ENCODE results near the gene EDC4. TPM values are rescaled to one million over a fixed set of nuclear protein-coding genes. Genes with fewer than 3 reads are reported as not detected.

Gene EDC4
- total and polyA plus RNA-seq, 2 of the 8 experiments (the other 6 are each of a cell fraction or from before 2014, with no cell fraction given): 58.5 to 72.7 TPM

DNA sequence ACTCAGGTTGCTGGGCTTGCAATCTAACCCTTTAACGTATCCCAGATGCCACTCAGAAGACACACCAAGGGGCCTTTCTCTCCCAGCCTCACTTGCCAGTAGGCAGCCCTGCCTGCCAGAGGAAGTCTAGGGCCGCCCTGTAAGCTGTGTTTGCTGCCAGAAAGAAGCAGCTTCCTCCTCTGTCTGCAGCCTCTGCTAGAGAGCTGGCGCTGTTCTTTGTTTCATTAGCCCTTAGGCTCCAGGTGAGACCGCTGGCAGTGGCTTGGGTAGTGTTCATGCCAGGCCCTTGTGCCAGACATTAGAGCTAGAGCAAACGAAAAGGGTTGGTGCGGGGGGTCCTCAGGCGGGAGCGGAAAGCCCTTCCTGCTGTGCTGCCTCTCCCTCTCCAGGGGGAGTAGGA is 49.9 kb downstream of the EDC4 start:
- 86% methylated on average over 8 of the region's 8 CpGs; no CpG with 5 or more reads in 1 of the 2 experiments for WGBS, 2 experiments (ENCODE audit: extremely low coverage in 1 of 2, insufficient coverage in 1 of 2, insufficient read length in 1 of 2, insufficient replicate concordance in 2 of 2, low coverage in 1 of 2, low lambda C conversion rate in 2 of 2, missing lambda C conversion rate in 1 of 2)
- no peak overlapping the region for H3K9ac ChIP-seq (replicated peaks in 1 of 4; ENCODE audit: extremely low read depth in 1 of 4, low read depth in 3 of 4, low read length in 3 of 4)
- H3K36me3 ChIP-seq (ENCODE audit: control insufficient read depth in 2 of 4, insufficient read depth in 4 of 4, low read length in 3 of 4): no peaks in the 10 kb centered on the region; a peak in 1 of 8 replicates
- H3K9me3 ChIP-seq (ENCODE audit: insufficient read depth in 2 of 2, low read depth in 1 of 2, low read length in 1 of 2): no peaks in the 10 kb centered on the region
- H3K4me2 ChIP-seq (ENCODE audit: insufficient read depth in 1 of 2, low read depth in 2 of 2, low read length in 2 of 2): no peak overlapping the region
- no peak for DNase-seq (ENCODE audit: low read depth in 1 of 2, low spot score in 2 of 2)
- no peak overlapping the region for H3K4ac ChIP-seq (replicated peaks; ENCODE audit: insufficient read length, low read depth, low read length)
- no peak overlapping the region for H2BK15ac ChIP-seq (ENCODE audit: low read length)
- no peak overlapping the region for H3K18ac ChIP-seq (ENCODE audit: extremely low read depth, low read length)
- H2AFZ ChIP-seq (ENCODE audit: low read length): no peak overlapping the region
- H3K27me3 ChIP-seq (replicated peaks in 1 of 4; ENCODE audit: control insufficient read depth in 3 of 4, extremely low read depth in 1 of 4, insufficient read depth in 3 of 4, low read length in 3 of 4): no peaks in the 10 kb centered on the region
- no peak overlapping the region for H4K5ac ChIP-seq (ENCODE audit: insufficient read length, low read depth, low read length)
- no peak overlapping the region for H2BK12ac ChIP-seq (ENCODE audit: low read depth, low read length)
- H3K23me2 ChIP-seq (ENCODE audit: low read depth, low read length): no peaks in the 10 kb centered on the region
- H3K27ac ChIP-seq (ENCODE audit: low read depth, low read length): no peak overlapping the region
- H2BK5ac ChIP-seq (ENCODE audit: low read depth, low read length): no peak overlapping the region
- no peaks in the 10 kb centered on the region; a peak in 1 of 4 replicates for H3K79me2 ChIP-seq (ENCODE audit: control insufficient read depth in 1 of 2, insufficient read depth in 2 of 2, low read length in 2 of 2)
- no peak for FAIRE-seq
- H3K79me1 ChIP-seq (ENCODE audit: low read depth, low read length): no peaks in the 10 kb centered on the region
- CTCF ChIA-PET (ENCODE audit: partially characterized antibody): interaction anchor here (0.6 to 27.1 kb wide), 10 partner anchors 11 to 438 kb away, joined by 3 to 623 read pairs (median 4); partner anchors contain the start of genes CTRL, EDC4, NRN1L and PSKH1
- no peak overlapping the region for H3K56ac ChIP-seq (replicated peaks; ENCODE audit: insufficient read length, low read depth, low read length)
- no peak overlapping the region for H3K4me3 ChIP-seq (ENCODE audit: extremely low read depth in 1 of 4, insufficient read depth in 2 of 4, low read depth in 3 of 4, low read length in 4 of 4)
- H4K20me1 ChIP-seq (replicated peaks in 1 of 2; ENCODE audit: control insufficient read depth in 1 of 2, insufficient read depth in 2 of 2, low read length in 2 of 2): peaks cover 13 to 20% of the 10 kb centered on the region in 2 experiments
- H3K23ac ChIP-seq (ENCODE audit: insufficient read length): no peak overlapping the region
- POLR2A ChIA-PET (ENCODE audit: partially characterized antibody): interaction anchor here (0.8 to 2.0 kb wide), 6 partner anchors 9 to 44 kb away, joined by 3 to 9 read pairs (median 4); partner anchors contain the start of genes CTRL and NRN1L
- no peak overlapping the region for H2BK20ac ChIP-seq (ENCODE audit: low read length)
- H2AK5ac ChIP-seq (ENCODE audit: low read depth, low read length): no peak overlapping the region
- H4K91ac ChIP-seq (replicated peaks; ENCODE audit: insufficient read length, low read length): no peak overlapping the region
- H2BK120ac ChIP-seq (replicated peaks; ENCODE audit: low read depth, low read length): no peak overlapping the region
- H3K4me1 ChIP-seq (replicated peaks in 1 of 4; ENCODE audit: control insufficient read depth in 3 of 4, insufficient read depth in 4 of 4, low read length in 3 of 4): peaks cover 0 to 8% (median 4%) of the 10 kb centered on the region in 4 experiments; a peak in 5 of 7 replicates
- H3K14ac ChIP-seq (ENCODE audit: insufficient read length): no peak overlapping the region
- no peak overlapping the region; the same call in 1 of the 2 replicates for H4K8ac ChIP-seq (ENCODE audit: extremely low read depth, insufficient read depth, low read length)
- TF ChIP-seq BACH1 (IDR thresholded peaks at IDR 0.05; ENCODE audit: low read length) (no peak), RAD21 (IDR thresholded peaks at IDR 0.05 in 1 of 2, conservative IDR thresholded peaks at IDR 0.05 in 1 of 2; ENCODE audit: low read depth in 2 of 2, low read length in 2 of 2) (no peak), SP4 (IDR thresholded peaks at IDR 0.05; ENCODE audit: low read length) (no peak), CBX8 (IDR thresholded peaks at IDR 0.05; ENCODE audit: borderline replicate concordance, low read depth, low read length) (no peak), POLR2AphosphoS5 (IDR thresholded peaks at IDR 0.05; ENCODE audit: low read depth, low read length) (no peak), ATF2 (IDR thresholded peaks at IDR 0.05; ENCODE audit: low read length) (no peak), ASH2L (IDR thresholded peaks at IDR 0.05; ENCODE audit: low read length) (no peak), SIN3A (conservative IDR thresholded peaks at IDR 0.05 in 1 of 2, IDR thresholded peaks at IDR 0.05 in 1 of 2; ENCODE audit: low read depth in 1 of 2, low read length in 2 of 2) (no peak), GABPA (IDR thresholded peaks at IDR 0.05; ENCODE audit: borderline replicate concordance, insufficient read depth, low read length) (no peak), SIX5 (IDR thresholded peaks at IDR 0.05; ENCODE audit: low read depth, low read length) (no peak)
- TF ChIP-seq, protein P1, sequence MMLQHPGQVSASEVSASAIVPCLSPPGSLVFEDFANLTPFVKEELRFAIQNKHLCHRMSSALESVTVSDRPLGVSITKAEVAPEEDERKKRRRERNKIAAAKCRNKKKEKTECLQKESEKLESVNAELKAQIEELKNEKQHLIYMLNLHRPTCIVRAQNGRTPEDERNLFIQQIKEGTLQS (IDR thresholded peaks at IDR 0.05; ENCODE audit: insufficient read depth, low read depth, low read length): no peak

Measured in H1 (cell line).